Liver (tissue), 9 donors: ENCODE data around the gene DNAJC22. TPM values are rescaled to one million over a fixed set of nuclear protein-coding genes. Genes with fewer than 3 reads are reported as not detected.

Source experiments
- DNase-seq: peaks from one replicate; pipeline ENCODE4 v3.0.0-alpha.2; 2017; ENCODE audit warnings: low spot score
- H3K27ac ChIP-seq, 2 donors: one replicate each; pipeline ENCODE4 v1.7.0; 2013; ENCODE audit warnings: inconsistent platforms in 2 of 2, low read length in 2 of 2, control low read depth in 1 of 2, low read depth in 1 of 2, mild to moderate bottlenecking in 1 of 2
- H3K27me3 ChIP-seq, 4 donors: one replicate each; pipeline versions ENCODE4 v1.6.1 to v1.7.0; 2013; ENCODE audit warnings: low read length in 3 of 4, inconsistent platforms in 1 of 4, mild to moderate bottlenecking in 1 of 4, moderate library complexity in 1 of 4; ENCODE audit not compliant: control insufficient read depth in 4 of 4, insufficient read depth in 4 of 4
- H3K36me3 ChIP-seq, 4 donors: one replicate each; pipeline versions ENCODE4 v1.6.1 to v1.7.0; 2013; ENCODE audit warnings: low read length in 3 of 4, mild to moderate bottlenecking in 3 of 4, low read depth in 1 of 4, moderate library complexity in 1 of 4; ENCODE audit not compliant: control insufficient read depth in 4 of 4, insufficient read depth in 3 of 4
- H3K4me1 ChIP-seq, 4 donors: one replicate each; pipeline versions ENCODE4 v1.6.1 to v1.7.0; 2013; ENCODE audit warnings: low read length in 3 of 4, mild to moderate bottlenecking in 3 of 4, moderate library complexity in 1 of 4; ENCODE audit not compliant: control insufficient read depth in 4 of 4, insufficient read depth in 4 of 4
- H3K4me3 ChIP-seq, 3 donors: one replicate each; pipeline versions ENCODE4 v1.6.1 to v1.7.0; 2013; ENCODE audit warnings: low read length in 3 of 3, control low read depth in 1 of 3, low read depth in 1 of 3, mild to moderate bottlenecking in 1 of 3
- H3K9ac ChIP-seq, 2 donors: one replicate each; pipeline ENCODE4 v1.7.0; 2013; ENCODE audit warnings: low read length in 2 of 2, mild to moderate bottlenecking in 2 of 2, moderate library complexity in 2 of 2, control low read depth in 1 of 2, low read depth in 1 of 2
- H3K9me3 ChIP-seq, 4 donors: one replicate each; pipeline versions ENCODE4 v1.6.1 to v1.7.0; 2013; ENCODE audit warnings: low read length in 3 of 4; ENCODE audit not compliant: control insufficient read depth in 4 of 4
- ATF3 ChIP-seq: IDR thresholded peaks from 2 replicates; pipeline ENCODE4 v1.6.1; 2016; ENCODE audit warnings: antibody characterized with exemption
- CTCF ChIP-seq: fragments of 150-350 bp; IDR thresholded peaks from 2 replicates; pipeline ENCODE4 v1.5.1; 2017; ENCODE audit warnings: improper control_type of control experiment, low read depth, low read length; ENCODE audit not compliant: missing input control
- EGR1 ChIP-seq, 2 donors: IDR thresholded peaks; 2 replicates each; pipeline ENCODE4 v1.6.1; 2016 to 2018; ENCODE audit warnings: antibody characterized with exemption in 2 of 2, low read depth in 2 of 2
- FOXA1 ChIP-seq: IDR thresholded peaks from 2 replicates; pipeline ENCODE4 v1.6.1; 2016; ENCODE audit warnings: antibody characterized with exemption
- FOXA2 ChIP-seq: IDR thresholded peaks from 2 replicates; pipeline ENCODE4 v1.6.1; 2016; ENCODE audit warnings: antibody characterized with exemption
- GABPA ChIP-seq, 2 donors: IDR thresholded peaks in 1 of 2; conservative IDR thresholded peaks in 1 of 2; 2 replicates each; pipeline ENCODE4 v1.6.1; 2016; ENCODE audit warnings: antibody characterized with exemption in 2 of 2, mild to moderate bottlenecking in 1 of 2, moderate library complexity in 1 of 2
- HNF4A ChIP-seq, 2 donors: conservative IDR thresholded peaks; 2 replicates each; pipeline ENCODE4 v1.6.1; 2016; ENCODE audit warnings: antibody characterized with exemption in 2 of 2, mild to moderate bottlenecking in 2 of 2
- HNF4G ChIP-seq: IDR thresholded peaks from 2 replicates; pipeline ENCODE4 v1.6.1; 2016; ENCODE audit warnings: antibody characterized with exemption
- JUND ChIP-seq, 2 donors: IDR thresholded peaks; 2 replicates each; pipeline ENCODE4 v1.6.1; 2016; ENCODE audit warnings: antibody characterized with exemption in 2 of 2
- MAX ChIP-seq: IDR thresholded peaks from 2 replicates; pipeline ENCODE4 v1.6.1; 2016; ENCODE audit warnings: antibody characterized with exemption
- NR2F2 ChIP-seq: IDR thresholded peaks from 2 replicates; pipeline ENCODE4 v1.6.1; 2016; ENCODE audit warnings: antibody characterized with exemption
- RAD21 ChIP-seq, 2 donors: IDR thresholded peaks; 2 replicates each; pipeline ENCODE4 v1.6.1; 2016; ENCODE audit warnings: antibody characterized with exemption in 2 of 2, mild to moderate bottlenecking in 2 of 2
- RXRA ChIP-seq, 2 donors: IDR thresholded peaks; 2 replicates each; pipeline ENCODE4 v1.6.1; 2017 to 2018; ENCODE audit warnings: antibody characterized with exemption in 2 of 2, mild to moderate bottlenecking in 1 of 2
- SP1 ChIP-seq: IDR thresholded peaks from 2 replicates; pipeline ENCODE4 v1.6.1; 2018; ENCODE audit warnings: antibody characterized with exemption, mild to moderate bottlenecking
- TAF1 ChIP-seq: conservative IDR thresholded peaks from 2 replicates; pipeline ENCODE4 v1.6.1; 2016; ENCODE audit warnings: antibody characterized with exemption, mild to moderate bottlenecking
- YY1 ChIP-seq: IDR thresholded peaks from 2 replicates; pipeline ENCODE4 v1.6.1; 2016; ENCODE audit warnings: antibody characterized with exemption, mild to moderate bottlenecking
- WGBS: extraction: QIAGEN DNeasy Blood & Tissue Kit; methylation state at CpG from one replicate; pipeline ENCODE4 v1.1.7; 2013; 5-methylcytosine and 5-hydroxymethylcytosine counted together
- polyA plus RNA-seq, 2 donors: library from polyadenylated mRNA; stranded (reverse) in 1 of 2; unstranded in 1 of 2; fragments of 200-250 nt in 1 of 2; fragments of >200 nt in 1 of 2; fragmentation: Nextera tagmentation in 1 of 2; extraction: Ambion mirVana in 1 of 2; gene quantifications; one replicate each; pipeline versions ENCODE4 v1.2.1 to v1.2.3, GENCODE V29; 2013 to 2015
- total RNA-seq, 2 donors: library from RNA; depleted of rRNA; stranded (reverse); fragments of >200 nt; gene quantifications; one replicate each; pipeline ENCODE4 v1.2.3, GENCODE V29; 2014
- TF ChIP-seq, protein P1 (sequence below): IDR thresholded peaks from 2 replicates; pipeline ENCODE4 v1.6.1; 2016; ENCODE audit warnings: antibody characterized with exemption
- TF ChIP-seq, protein P2 (sequence below): IDR thresholded peaks from 2 replicates; pipeline ENCODE4 v1.6.1; 2016; ENCODE audit warnings: antibody characterized with exemption, mild to moderate bottlenecking
- donor health status: healthy.
- donor health status: healthy.
- donor health status: healthy.
- donor health status: healthy.
- donor health status: healthy.

The DNAJC22 gene
- total and polyA plus RNA-seq, 4 donors = 16.6 to 49.4 (median 28.2) TPM

DNA sequence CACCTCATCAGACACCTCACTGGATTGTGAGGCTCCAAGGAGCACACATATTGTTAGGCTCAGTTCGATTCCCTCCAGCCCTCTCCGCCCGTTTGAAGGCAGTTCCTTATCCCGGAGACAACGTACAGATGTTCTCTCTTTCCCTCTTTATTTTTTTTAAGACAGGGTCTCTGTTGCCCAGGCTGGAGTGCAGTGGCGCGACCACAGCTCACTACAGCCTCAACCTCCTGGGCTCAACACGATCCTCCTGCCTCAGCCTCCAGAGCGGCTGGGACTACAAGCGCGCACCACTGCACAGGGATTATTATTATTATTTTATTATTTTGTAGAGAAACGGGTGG is 24.4 kb upstream of the DNAJC22 start:
- WGBS = 52% methylated on average over 12 of the region's 12 CpGs
- no peaks in the 10 kb centered on the region for H3K27me3 ChIP-seq

More for the DNA sequence above, 24.4 kb upstream of the DNAJC22 start:
- Histone ChIP-seq H3K27ac (no peak overlapping the region), H3K4me3 (peak overlapping the region; percentile 67 to 89 (median 70)), H3K9me3 (no peaks in the 10 kb centered on the region), H3K36me3 (no peaks in the 10 kb centered on the region), H3K9ac (no peak overlapping the region), H3K4me1 (peaks cover 2 to 14% (median 10%) of the 10 kb centered on the region in 4 donors)
- TF ChIP-seq, protein P1, sequence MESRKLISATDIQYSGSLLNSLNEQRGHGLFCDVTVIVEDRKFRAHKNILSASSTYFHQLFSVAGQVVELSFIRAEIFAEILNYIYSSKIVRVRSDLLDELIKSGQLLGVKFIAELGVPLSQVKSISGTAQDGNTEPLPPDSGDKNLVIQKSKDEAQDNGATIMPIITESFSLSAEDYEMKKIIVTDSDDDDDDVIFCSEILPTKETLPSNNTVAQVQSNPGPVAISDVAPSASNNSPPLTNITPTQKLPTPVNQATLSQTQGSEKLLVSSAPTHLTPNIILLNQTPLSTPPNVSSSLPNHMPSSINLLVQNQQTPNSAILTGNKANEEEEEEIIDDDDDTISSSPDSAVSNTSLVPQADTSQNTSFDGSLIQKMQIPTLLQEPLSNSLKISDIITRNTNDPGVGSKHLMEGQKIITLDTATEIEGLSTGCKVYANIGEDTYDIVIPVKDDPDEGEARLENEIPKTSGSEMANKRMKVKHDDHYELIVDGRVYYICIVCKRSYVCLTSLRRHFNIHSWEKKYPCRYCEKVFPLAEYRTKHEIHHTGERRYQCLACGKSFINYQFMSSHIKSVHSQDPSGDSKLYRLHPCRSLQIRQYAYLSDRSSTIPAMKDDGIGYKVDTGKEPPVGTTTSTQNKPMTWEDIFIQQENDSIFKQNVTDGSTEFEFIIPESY = no peak
- TF ChIP-seq FOXA2 (no peak), TAF1 (no peak), HNF4G (no peak), GABPA (IDR thresholded peaks at IDR 0.05 in 1 of 2, conservative IDR thresholded peaks at IDR 0.05 in 1 of 2) (no peak), FOXA1 (no peak), ATF3 (no peak), RAD21 (IDR thresholded peaks at IDR 0.05) (no peak), SP1 (no peak), YY1 (no peak), NR2F2 (no peak), HNF4A (conservative IDR thresholded peaks at IDR 0.05) (no peak), EGR1 (IDR thresholded peaks at IDR 0.05; ENCODE audit: low read depth in 2 of 2) (no peak), MAX (no peak), JUND (IDR thresholded peaks at IDR 0.05) (no peak), RXRA (IDR thresholded peaks at IDR 0.05) (no peak), CTCF (no peak)
- TF ChIP-seq, protein P2, sequence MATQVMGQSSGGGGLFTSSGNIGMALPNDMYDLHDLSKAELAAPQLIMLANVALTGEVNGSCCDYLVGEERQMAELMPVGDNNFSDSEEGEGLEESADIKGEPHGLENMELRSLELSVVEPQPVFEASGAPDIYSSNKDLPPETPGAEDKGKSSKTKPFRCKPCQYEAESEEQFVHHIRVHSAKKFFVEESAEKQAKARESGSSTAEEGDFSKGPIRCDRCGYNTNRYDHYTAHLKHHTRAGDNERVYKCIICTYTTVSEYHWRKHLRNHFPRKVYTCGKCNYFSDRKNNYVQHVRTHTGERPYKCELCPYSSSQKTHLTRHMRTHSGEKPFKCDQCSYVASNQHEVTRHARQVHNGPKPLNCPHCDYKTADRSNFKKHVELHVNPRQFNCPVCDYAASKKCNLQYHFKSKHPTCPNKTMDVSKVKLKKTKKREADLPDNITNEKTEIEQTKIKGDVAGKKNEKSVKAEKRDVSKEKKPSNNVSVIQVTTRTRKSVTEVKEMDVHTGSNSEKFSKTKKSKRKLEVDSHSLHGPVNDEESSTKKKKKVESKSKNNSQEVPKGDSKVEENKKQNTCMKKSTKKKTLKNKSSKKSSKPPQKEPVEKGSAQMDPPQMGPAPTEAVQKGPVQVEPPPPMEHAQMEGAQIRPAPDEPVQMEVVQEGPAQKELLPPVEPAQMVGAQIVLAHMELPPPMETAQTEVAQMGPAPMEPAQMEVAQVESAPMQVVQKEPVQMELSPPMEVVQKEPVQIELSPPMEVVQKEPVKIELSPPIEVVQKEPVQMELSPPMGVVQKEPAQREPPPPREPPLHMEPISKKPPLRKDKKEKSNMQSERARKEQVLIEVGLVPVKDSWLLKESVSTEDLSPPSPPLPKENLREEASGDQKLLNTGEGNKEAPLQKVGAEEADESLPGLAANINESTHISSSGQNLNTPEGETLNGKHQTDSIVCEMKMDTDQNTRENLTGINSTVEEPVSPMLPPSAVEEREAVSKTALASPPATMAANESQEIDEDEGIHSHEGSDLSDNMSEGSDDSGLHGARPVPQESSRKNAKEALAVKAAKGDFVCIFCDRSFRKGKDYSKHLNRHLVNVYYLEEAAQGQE = no peak
- no peak for DNase-seq
